Breast epithelium (tissue), 3 donors: ENCODE results near the gene KIAA0825.

ENCODE experiments used
- POLR2A ChIP-seq: fragments of 450-650 bp; IDR thresholded peaks from one replicate; pipeline ENCODE4 v1.6.1; 2016; ENCODE audit warnings: antibody characterized with exemption, mild to moderate bottlenecking, moderate library complexity
- POLR2AphosphoS5 ChIP-seq, 3 donors: sonication (generic); formaldehyde crosslinking; IDR thresholded peaks; one replicate each; pipeline ENCODE4 v1.6.1; 2017; ENCODE audit warnings: antibody characterized with exemption in 3 of 3
- TF ChIP-seq, protein P1 (sequence below), 3 donors: fragments of 450-650 bp; IDR thresholded peaks; one replicate each; pipeline ENCODE4 v1.5.1; 2016 to 2017; ENCODE audit warnings: antibody characterized with exemption in 3 of 3, mild to moderate bottlenecking in 3 of 3, moderate library complexity in 3 of 3

DNA sequence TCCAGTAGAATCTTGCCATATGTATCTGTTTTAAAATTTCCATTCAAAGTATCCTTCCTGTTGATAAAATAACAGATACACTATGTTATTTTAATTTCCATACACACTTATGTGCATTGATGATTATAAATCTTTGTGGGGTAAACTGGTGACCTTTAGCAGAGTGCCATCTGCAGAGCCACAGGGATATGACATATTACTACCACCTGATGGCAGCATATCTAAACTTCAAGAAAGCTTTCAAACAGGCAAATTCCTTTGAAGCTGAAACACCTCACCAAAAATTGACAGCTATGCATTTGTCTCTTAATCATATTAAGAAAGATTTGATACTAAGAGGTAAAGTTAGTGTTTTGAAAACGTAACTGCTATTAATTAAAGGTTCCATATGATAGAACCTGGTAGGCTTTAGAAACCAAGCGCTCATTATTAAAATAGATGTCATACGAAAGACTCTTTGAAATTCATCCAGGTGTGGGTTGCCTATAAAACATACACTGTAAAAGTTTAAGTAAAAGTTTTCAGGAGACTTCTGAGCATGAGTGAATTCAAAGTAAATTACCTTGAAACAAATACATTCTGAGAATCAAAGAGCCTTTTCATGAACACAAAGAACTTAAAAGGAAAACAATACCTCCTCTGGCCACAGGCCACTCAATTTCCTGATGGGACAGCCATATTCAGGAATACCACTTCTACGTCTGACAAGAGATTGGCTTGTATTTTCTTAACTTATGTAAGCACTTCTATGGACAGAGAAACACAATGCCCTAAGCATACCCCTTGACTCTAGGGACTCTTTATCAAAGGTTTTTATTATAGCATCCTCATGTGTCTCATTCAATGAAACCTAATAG lies 93.3 kb downstream of the KIAA0825 start:
- TF ChIP-seq, protein P1, sequence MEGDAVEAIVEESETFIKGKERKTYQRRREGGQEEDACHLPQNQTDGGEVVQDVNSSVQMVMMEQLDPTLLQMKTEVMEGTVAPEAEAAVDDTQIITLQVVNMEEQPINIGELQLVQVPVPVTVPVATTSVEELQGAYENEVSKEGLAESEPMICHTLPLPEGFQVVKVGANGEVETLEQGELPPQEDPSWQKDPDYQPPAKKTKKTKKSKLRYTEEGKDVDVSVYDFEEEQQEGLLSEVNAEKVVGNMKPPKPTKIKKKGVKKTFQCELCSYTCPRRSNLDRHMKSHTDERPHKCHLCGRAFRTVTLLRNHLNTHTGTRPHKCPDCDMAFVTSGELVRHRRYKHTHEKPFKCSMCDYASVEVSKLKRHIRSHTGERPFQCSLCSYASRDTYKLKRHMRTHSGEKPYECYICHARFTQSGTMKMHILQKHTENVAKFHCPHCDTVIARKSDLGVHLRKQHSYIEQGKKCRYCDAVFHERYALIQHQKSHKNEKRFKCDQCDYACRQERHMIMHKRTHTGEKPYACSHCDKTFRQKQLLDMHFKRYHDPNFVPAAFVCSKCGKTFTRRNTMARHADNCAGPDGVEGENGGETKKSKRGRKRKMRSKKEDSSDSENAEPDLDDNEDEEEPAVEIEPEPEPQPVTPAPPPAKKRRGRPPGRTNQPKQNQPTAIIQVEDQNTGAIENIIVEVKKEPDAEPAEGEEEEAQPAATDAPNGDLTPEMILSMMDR (IDR thresholded peaks at IDR 0.05): peak in 2 of 3 donors; percentile 21 to 31
- TF ChIP-seq POLR2A: no peak
- TF ChIP-seq POLR2AphosphoS5 (IDR thresholded peaks at IDR 0.05): no peak
